ENCODE results near the gene EPX.
A peak's percentile ranks its signal among the peaks of the same experiment; 100 is the strongest.

EPX gene

GRCh38 chr17:58233543-58233942 is 41.0 kb downstream of the EPX start:
- no peak overlapping the region for H3K4me3 Mint-ChIP-seq
- H3K9me3 Mint-ChIP-seq: no peaks in the 10 kb centered on the region
- ATAC-seq (no peak), DNase-seq (no peak)
- H3K27ac Mint-ChIP-seq: no peak overlapping the region
- H3K4me1 Mint-ChIP-seq: peaks cover 12% of the 10 kb centered on the region
- H3K27me3 Mint-ChIP-seq: peaks cover 23% of the 10 kb centered on the region

- DNase-seq (no peak), ATAC-seq (no peak)
- Mint-ChIP-seq H3K4me1 (peaks cover 12% of the 10 kb centered on the region), H3K9me3 (no peaks in the 10 kb centered on the region), H3K27ac (no peak overlapping the region), H3K4me3 (no peak overlapping the region), H3K27me3 (peaks cover 32% of the 10 kb centered on the region)
Measured at GRCh38 chr17:58234512-58234911, 42.0 kb downstream of the EPX start.

GRCh38 chr17:58235821-58236220 is 43.3 kb downstream of the EPX start:
- ATAC-seq (no peak), DNase-seq (no peak)
- Mint-ChIP-seq H3K9me3 (no peaks in the 10 kb centered on the region), H3K4me1 (peaks cover 12% of the 10 kb centered on the region), H3K4me3 (no peak overlapping the region), H3K27me3 (peaks cover 44% of the 10 kb centered on the region), H3K27ac (no peak overlapping the region)

- DNase-seq (no peak), ATAC-seq (no peak)
- H3K27me3 Mint-ChIP-seq: peaks cover 47% of the 10 kb centered on the region
- peaks cover 12% of the 10 kb centered on the region for H3K4me1 Mint-ChIP-seq
- H3K27ac Mint-ChIP-seq: no peak overlapping the region
- no peak overlapping the region for H3K4me3 Mint-ChIP-seq
- no peaks in the 10 kb centered on the region for H3K9me3 Mint-ChIP-seq
Measured at GRCh38 chr17:58236394-58236793, 43.9 kb downstream of the EPX start.

- H3K4me1 Mint-ChIP-seq: peaks cover 10% of the 10 kb centered on the region
- no peak within 1 kb of the TSS for H3K27ac Mint-ChIP-seq
- no peaks in the 10 kb centered on the region for H3K9me3 Mint-ChIP-seq
- DNase-seq: no peak
- no peak for ATAC-seq
- H3K4me3 Mint-ChIP-seq: no peak within 1 kb of the TSS
- H3K27me3 Mint-ChIP-seq: peaks cover 63% of the 10 kb centered on the region
Measured at GRCh38 chr17:58238147-58238634, 45.7 kb downstream of the EPX start, which contains the start of gene LPO. TSS of gene LPO (plus strand) at chr17:58238584. CDS start at chr17:58242980, 4,396 bp downstream.

- Mint-ChIP-seq H3K27ac (no peak overlapping the region), H3K9me3 (no peaks in the 10 kb centered on the region), H3K4me3 (no peak overlapping the region), H3K4me1 (peaks cover 10% of the 10 kb centered on the region), H3K27me3 (peaks cover 72% of the 10 kb centered on the region)
- no peak for ATAC-seq
- no peak for DNase-seq
Measured at GRCh38 chr17:58239987-58240386, 47.5 kb downstream of the EPX start.

GRCh38 chr17:58242171-58242784 is 49.8 kb downstream of the EPX start:
- no peaks in the 10 kb centered on the region for H3K9me3 Mint-ChIP-seq
- peaks cover 10% of the 10 kb centered on the region for H3K4me1 Mint-ChIP-seq
- DNase-seq: peak in 1 of 2 donors; percentile 32
- H3K27me3 Mint-ChIP-seq: peaks cover 72% of the 10 kb centered on the region
- H3K27ac Mint-ChIP-seq: no peak overlapping the region
- peak; percentile 88 for ATAC-seq
- no peak overlapping the region for H3K4me3 Mint-ChIP-seq

- peak overlapping the region in 1 of 2 donors; percentile 22 for H3K27ac Mint-ChIP-seq
- no peaks in the 10 kb centered on the region for H3K9me3 Mint-ChIP-seq
- ATAC-seq: no peak
- H3K4me1 Mint-ChIP-seq: peaks cover 37% of the 10 kb centered on the region
- H3K27me3 Mint-ChIP-seq: peaks cover 70% of the 10 kb centered on the region
- no peak for DNase-seq
- no peak overlapping the region for H3K4me3 Mint-ChIP-seq
Measured at GRCh38 chr17:58244963-58245362, 52.4 kb downstream of the EPX start.

GRCh38 chr17:58245428-58246103 is 53.0 kb downstream of the EPX start:
- ATAC-seq: no peak
- Mint-ChIP-seq H3K27ac (no peak overlapping the region), H3K4me1 (peaks cover 41% of the 10 kb centered on the region), H3K27me3 (peaks cover 71% of the 10 kb centered on the region), H3K9me3 (no peaks in the 10 kb centered on the region), H3K4me3 (no peak overlapping the region)
- no peak for DNase-seq

- no peak for ATAC-seq
- Mint-ChIP-seq H3K4me3 (no peak overlapping the region), H3K9me3 (no peaks in the 10 kb centered on the region), H3K27ac (peak overlapping the region in 1 of 2 donors; percentile 34), H3K4me1 (peaks cover 41% of the 10 kb centered on the region), H3K27me3 (peaks cover 68% of the 10 kb centered on the region)
- DNase-seq: no peak
Measured at GRCh38 chr17:58246104-58246740, 53.7 kb downstream of the EPX start.

- Mint-ChIP-seq H3K27ac (no peak overlapping the region), H3K27me3 (peaks cover 63% of the 10 kb centered on the region)
- ATAC-seq: no peak
Measured at GRCh38 chr17:58246781-58247180, 54.3 kb downstream of the EPX start.

GRCh38 chr17:58247511-58248363 is 55.2 kb downstream of the EPX start:
- Mint-ChIP-seq H3K9me3 (no peaks in the 10 kb centered on the region), H3K4me1 (peaks cover 35% of the 10 kb centered on the region), H3K4me3 (peak overlapping the region in 1 of 2 donors; percentile 38), H3K27ac (no peak overlapping the region), H3K27me3 (peaks cover 65% of the 10 kb centered on the region)
- no peak for ATAC-seq
- DNase-seq: no peak

More at GRCh38 chr17:58246781-58247180, 54.3 kb downstream of the EPX start:
- no peak for DNase-seq
- Mint-ChIP-seq H3K9me3 (no peaks in the 10 kb centered on the region), H3K4me1 (peaks cover 41% of the 10 kb centered on the region), H3K4me3 (no peak overlapping the region)

GRCh38 chr17:58248955-58249269 is 56.4 kb downstream of the EPX start:
- ATAC-seq (no peak), DNase-seq (no peak)
- Mint-ChIP-seq H3K9me3 (no peaks in the 10 kb centered on the region), H3K4me3 (peak overlapping the region; percentile 82 to 90), H3K27ac (no peak overlapping the region), H3K27me3 (peaks cover 64% of the 10 kb centered on the region), H3K4me1 (peaks cover 31% of the 10 kb centered on the region)

GRCh38 chr17:58249270-58250133 is 57.0 kb downstream of the EPX start:
- peak; percentile 76 to 82 for DNase-seq
- Mint-ChIP-seq H3K27ac (peak overlapping the region in 1 of 2 donors; percentile 98), H3K4me3 (peak overlapping the region; percentile 82 to 90), H3K27me3 (peaks cover 59% of the 10 kb centered on the region), H3K4me1 (peaks cover 31% of the 10 kb centered on the region), H3K9me3 (no peaks in the 10 kb centered on the region)
- ATAC-seq: peak; percentile 88
